Measurements from ENCODE around the gene KCNA1. TPM values are rescaled to one million over a fixed set of nuclear protein-coding genes. Genes with fewer than 3 reads are reported as not detected.
A peak's percentile ranks its signal among the peaks of the same experiment; 100 is the strongest.

The KCNA1 gene
- total and polyA plus RNA-seq, 2 donors (not counting 3 experiments of a cell fraction or from before 2014, with no cell fraction given): not detected

DNA sequence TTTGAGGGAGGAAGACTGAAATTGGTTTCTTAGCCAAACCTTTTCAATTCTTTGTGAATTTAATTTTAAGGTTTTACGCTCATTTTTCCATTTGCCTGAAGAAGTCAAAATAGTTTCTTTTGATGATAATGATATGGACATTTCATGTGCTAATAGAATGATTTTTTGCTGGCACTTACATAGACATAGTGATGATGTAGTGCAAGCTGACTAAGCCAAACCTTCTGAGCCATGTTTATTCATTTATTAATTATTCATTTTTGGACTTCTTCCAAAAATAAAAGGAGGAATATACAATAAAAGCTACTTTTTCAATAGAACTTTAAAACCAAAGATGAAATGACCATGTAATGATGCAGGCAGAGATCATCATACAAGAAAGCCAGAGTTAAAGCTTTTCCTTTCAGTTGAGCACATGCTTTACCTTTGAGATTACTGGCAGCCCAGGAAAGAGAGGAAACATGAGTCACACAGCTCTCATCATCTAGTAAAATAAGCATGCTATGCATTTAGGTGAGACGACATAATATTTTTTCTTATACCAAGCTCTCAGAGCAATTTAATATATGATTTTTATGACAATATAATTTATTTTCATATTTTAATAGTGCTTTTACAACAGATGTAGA, 24.8 kb downstream of the KCNA1 start:
- CTCF ChIA-PET: interaction anchor here (0.9 to 1.4 kb wide), 3 partner anchors 9 to 79 kb away, joined by 3 to 6 read pairs (median 3); no protein-coding TSS in a partner anchor
- POLR2A ChIA-PET: no interaction called here
- Histone ChIP-seq H3K4me3 (replicated peaks in 1 of 3; ENCODE audit: insufficient read depth in 1 of 3, low read depth in 1 of 3, low read length in 3 of 3) (no peak overlapping the region), H3K9me1 (replicated peaks; ENCODE audit: control insufficient read depth, extremely low read depth, insufficient read depth, low read length) (no peaks in the 10 kb centered on the region), H3K4me2 (ENCODE audit: insufficient read depth, low read length) (no peak overlapping the region), H3K36me3 (ENCODE audit: control insufficient read depth in 2 of 2, extremely low read depth in 1 of 2, insufficient read depth in 2 of 2, low read length in 2 of 2) (no peaks in the 10 kb centered on the region), H2AFZ (ENCODE audit: low read depth, low read length) (no peak overlapping the region), H3K27me3 (ENCODE audit: control insufficient read depth in 2 of 2, insufficient read depth in 2 of 2, low read length in 2 of 2) (no peaks in the 10 kb centered on the region), H3K9ac (replicated peaks; ENCODE audit: extremely low read depth, insufficient read depth, low read length) (no peak overlapping the region), H4K20me1 (replicated peaks; ENCODE audit: control insufficient read depth, extremely low read depth, insufficient read depth, low read length) (no peaks in the 10 kb centered on the region), H3K79me2 (ENCODE audit: control insufficient read depth, insufficient read depth, low read length) (no peaks in the 10 kb centered on the region), H3K9me3 (replicated peaks; ENCODE audit: control insufficient read depth, insufficient read depth, low read length) (no peaks in the 10 kb centered on the region), H3K27ac (ENCODE audit: insufficient read depth, low read depth, low read length) (no peak overlapping the region), H3K4me1 (ENCODE audit: control insufficient read depth, extremely low read depth, insufficient read depth, low read length) (no peaks in the 10 kb centered on the region)
- TF ChIP-seq EZH2 (IDR thresholded peaks at IDR 0.05; ENCODE audit: borderline replicate concordance, low read depth, low read length, severe bottlenecking) (no peak), JUN (IDR thresholded peaks at IDR 0.05; ENCODE audit: borderline replicate concordance, insufficient read depth, insufficient read length, low read depth) (peak; percentile 4), FOS (IDR thresholded peaks at IDR 0.05; ENCODE audit: borderline replicate concordance, insufficient read depth, low read length) (peak; percentile 21)
- dilution Hi-C loops (cut with MboI; ENCODE audit: extremely low pct_ligation_motif_present, low sequenced_read_pairs): no loop called here
- no TSS peak for BruUV-seq (replicated peaks)
- DNase-seq (ENCODE audit: low read depth, low spot score): no peak
- FAIRE-seq: no peak
- intact Hi-C loops (cut with micrococcal nuclease): no loop called here

GRCh38 chr12:4938900-4939299, 29.2 kb downstream of the KCNA1 start:
- no peak for DNase-seq (ENCODE audit: low read depth, low spot score)
- CTCF ChIA-PET: no interaction called here
- intact Hi-C loops (cut with micrococcal nuclease) (no loop called here), dilution Hi-C loops (cut with MboI; ENCODE audit: extremely low pct_ligation_motif_present, low sequenced_read_pairs) (no loop called here)
- BruUV-seq (replicated peaks): no TSS peak
- POLR2A ChIA-PET: no interaction called here
- Histone ChIP-seq H3K9me3 (replicated peaks; ENCODE audit: control insufficient read depth, insufficient read depth, low read length) (no peaks in the 10 kb centered on the region), H3K4me3 (replicated peaks in 1 of 3; ENCODE audit: insufficient read depth in 1 of 3, low read depth in 1 of 3, low read length in 3 of 3) (no peak overlapping the region), H2AFZ (ENCODE audit: low read depth, low read length) (no peak overlapping the region), H3K27me3 (ENCODE audit: control insufficient read depth in 2 of 2, insufficient read depth in 2 of 2, low read length in 2 of 2) (no peaks in the 10 kb centered on the region), H3K36me3 (ENCODE audit: control insufficient read depth in 2 of 2, extremely low read depth in 1 of 2, insufficient read depth in 2 of 2, low read length in 2 of 2) (no peaks in the 10 kb centered on the region), H3K9me1 (replicated peaks; ENCODE audit: control insufficient read depth, extremely low read depth, insufficient read depth, low read length) (no peaks in the 10 kb centered on the region), H3K79me2 (ENCODE audit: control insufficient read depth, insufficient read depth, low read length) (no peaks in the 10 kb centered on the region), H3K9ac (replicated peaks; ENCODE audit: extremely low read depth, insufficient read depth, low read length) (no peak overlapping the region), H3K27ac (ENCODE audit: insufficient read depth, low read depth, low read length) (no peak overlapping the region), H3K4me1 (ENCODE audit: control insufficient read depth, extremely low read depth, insufficient read depth, low read length) (no peaks in the 10 kb centered on the region), H3K4me2 (ENCODE audit: insufficient read depth, low read length) (no peak overlapping the region), H4K20me1 (replicated peaks; ENCODE audit: control insufficient read depth, extremely low read depth, insufficient read depth, low read length) (no peaks in the 10 kb centered on the region)
- FAIRE-seq: no peak
- TF ChIP-seq POLR2A (IDR thresholded peaks at IDR 0.05; ENCODE audit: low read depth, low read length): no peak
- TF ChIP-seq FOS (IDR thresholded peaks at IDR 0.05; ENCODE audit: borderline replicate concordance, insufficient read depth, low read length): no peak
- TF ChIP-seq CTCF (IDR thresholded peaks at IDR 0.05; ENCODE audit: extremely low read depth in 1 of 2, insufficient read depth in 1 of 2, low read depth in 1 of 2, low read length in 2 of 2): no peak
- TF ChIP-seq GATA2 (IDR thresholded peaks at IDR 0.05; ENCODE audit: insufficient read depth, insufficient read length, low read depth, low read length): no peak
- TF ChIP-seq POLR2AphosphoS5 (IDR thresholded peaks at IDR 0.05; ENCODE audit: insufficient read depth, low read depth, low read length): no peak
- no peak for TF ChIP-seq JUN (IDR thresholded peaks at IDR 0.05; ENCODE audit: borderline replicate concordance, insufficient read depth, insufficient read length, low read depth)
- no peak for TF ChIP-seq MYC (IDR thresholded peaks at IDR 0.05; ENCODE audit: low read depth, low read length)
- no peak for TF ChIP-seq MAX (IDR thresholded peaks at IDR 0.05; ENCODE audit: insufficient read depth, insufficient read length)
- TF ChIP-seq EZH2 (IDR thresholded peaks at IDR 0.05; ENCODE audit: borderline replicate concordance, low read depth, low read length, severe bottlenecking): no peak
